Lower leg skin (tissue), 4 donors: ENCODE measurements around the gene ZIC5. TPM values are rescaled to one million over a fixed set of nuclear protein-coding genes. Genes with fewer than 3 reads are reported as not detected.

ENCODE experiments used
- DNase-seq, 2 donors: peaks; one replicate each; pipeline ENCODE4 v3.0.0-alpha.2; 2019; ENCODE audit warnings: low spot score in 2 of 2
- H3K4me3 ChIP-seq: fragments of 200-600 bp; sonication (generic); 2 replicates; pipeline ENCODE4 v1.5.1; 2017; ENCODE audit warnings: mild to moderate bottlenecking, low read depth; ENCODE audit not compliant: poor library complexity, severe bottlenecking
- CTCF ChIP-seq, 3 donors: fragments of 450-650 bp; IDR thresholded peaks; one replicate each; pipeline ENCODE4 v1.5.1; 2016; ENCODE audit warnings: antibody characterized with exemption in 3 of 3, mild to moderate bottlenecking in 3 of 3, moderate library complexity in 2 of 3
- POLR2A ChIP-seq, 2 donors: fragments of 450-650 bp; IDR thresholded peaks; one replicate each; pipeline ENCODE4 v1.6.1; 2016 to 2017; ENCODE audit warnings: antibody characterized with exemption in 2 of 2, mild to moderate bottlenecking in 1 of 2, moderate library complexity in 1 of 2
- WGBS, 2 donors: methylation state at CpG; one replicate each; pipeline ENCODE4 v1.1.5; 2018; 5-methylcytosine and 5-hydroxymethylcytosine counted together
- intact Hi-C: fragments of 100-400 bp; cut with DNase I; formaldehyde crosslinking; loops from one replicate; pipeline ENCODE4 v1.15.0; 2023; ENCODE audit warnings: low total_unique reads
- total RNA-seq, 4 donors: library from RNA; depleted of rRNA; stranded (reverse); fragments of >200 nt; gene quantifications; one replicate each; pipeline ENCODE4 v1.1.0, GENCODE V29; 2016

ZIC5 gene
- total RNA-seq, 4 donors from 2014 or later = not detected

- intact Hi-C loops = no loop called here
- WGBS, 2 donors = 74 to 79% methylated on average over 8 of the region's 8 CpGs
Measured at GRCh38 chr13:99966064-99966805, 5.3 kb downstream of the ZIC5 start.

GRCh38 chr13:99965329-99966000, 6.1 kb downstream of the ZIC5 start:
- intact Hi-C loops = no loop called here
- 79 to 88% methylated on average over 9 of the region's 9 CpGs for WGBS, 2 donors
- TF ChIP-seq CTCF (IDR thresholded peaks at IDR 0.05) (no peak), POLR2A (IDR thresholded peaks at IDR 0.05) (no peak)
- DNase-seq = no peak
- no peak overlapping the region for H3K4me3 ChIP-seq

More at GRCh38 chr13:99966064-99966805, 5.3 kb downstream of the ZIC5 start:
- no peak overlapping the region for H3K4me3 ChIP-seq
- DNase-seq = no peak
- TF ChIP-seq POLR2A (IDR thresholded peaks at IDR 0.05) (no peak), CTCF (IDR thresholded peaks at IDR 0.05) (no peak)

GRCh38 chr13:99963816-99964339, 7.7 kb downstream of the ZIC5 start:
- no peak for TF ChIP-seq POLR2A (IDR thresholded peaks at IDR 0.05)
- TF ChIP-seq CTCF (IDR thresholded peaks at IDR 0.05) = no peak
- no peak for DNase-seq
- WGBS, 2 donors = 51 to 52% methylated on average over 3 of the region's 3 CpGs
- no peak overlapping the region for H3K4me3 ChIP-seq
- intact Hi-C loops = no loop called here

GRCh38 chr13:99962242-99962641, 9.3 kb downstream of the ZIC5 start:
- intact Hi-C loops = no loop called here
- WGBS, 2 donors = 65 to 67% methylated on average over 1 of the region's 1 CpG
- no peak for DNase-seq
- no peak overlapping the region for H3K4me3 ChIP-seq
- no peak for TF ChIP-seq CTCF (IDR thresholded peaks at IDR 0.05)
- no peak for TF ChIP-seq POLR2A (IDR thresholded peaks at IDR 0.05)

GRCh38 chr13:99961636-99962035, 9.9 kb downstream of the ZIC5 start:
- H3K4me3 ChIP-seq = no peak overlapping the region
- TF ChIP-seq CTCF (IDR thresholded peaks at IDR 0.05) = no peak
- no peak for TF ChIP-seq POLR2A (IDR thresholded peaks at IDR 0.05)
- intact Hi-C loops = no loop called here
- DNase-seq = no peak
- 58 to 60% methylated on average over 8 of the region's 8 CpGs for WGBS, 2 donors
